Thyroid gland (tissue), 4 donors: Measurements from ENCODE around the gene GOLM1.

Experiments used
- CTCF ChIP-seq, 6 experiments: fragments of 200-600 bp in 3 of 6; fragments of 450-650 bp in 3 of 6; sonication (generic) in 3 of 6; IDR thresholded peaks; one replicate each; pipeline ENCODE4 v1.5.1; 2016 to 2019; ENCODE audit warnings: antibody characterized with exemption in 6 of 6, mild to moderate bottlenecking in 2 of 6, inconsistent platforms in 1 of 6, moderate library complexity in 1 of 6
- POLR2A ChIP-seq, 2 donors: fragments of 450-650 bp; IDR thresholded peaks; one replicate each; pipeline ENCODE4 v1.6.1; 2017; ENCODE audit warnings: antibody characterized with exemption in 2 of 2, mild to moderate bottlenecking in 2 of 2, moderate library complexity in 1 of 2

DNA sequence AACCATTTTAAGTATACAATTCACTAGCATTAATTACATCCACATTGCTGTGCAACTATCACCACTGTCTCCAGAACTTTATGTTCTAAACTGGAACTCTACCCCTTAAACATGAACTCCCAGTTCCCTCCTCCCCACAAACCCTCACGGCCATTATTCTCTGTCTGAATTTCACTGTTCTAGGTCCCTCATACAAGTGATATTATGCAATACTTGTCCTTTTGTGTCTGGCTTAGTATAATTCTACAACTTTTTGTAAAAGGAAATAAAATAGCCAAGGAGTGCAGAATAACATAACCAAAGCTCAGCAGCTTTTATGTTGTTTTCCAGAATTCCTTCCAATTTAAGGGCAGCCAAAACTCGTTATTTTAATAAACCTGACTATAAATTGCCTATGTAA is 105.2 kb downstream of the GOLM1 start:
- TF ChIP-seq CTCF (IDR thresholded peaks at IDR 0.05) = no peak
- no peak for TF ChIP-seq POLR2A (IDR thresholded peaks at IDR 0.05)
